Measurements from ENCODE around the gene MAZ.

The MAZ gene

GRCh38 chr16:29806641-29807425, 504 bp downstream of the MAZ start:
- Histone ChIP-seq H3K27ac (ENCODE audit: low read length) (peak overlapping the region; percentile 89), H3K4me1 (ENCODE audit: insufficient read depth, low read length) (peaks cover 24% of the 10 kb centered on the region), H3K27me3 (ENCODE audit: insufficient read depth, low read length) (no peaks in the 10 kb centered on the region), H3K9me3 (ENCODE audit: insufficient read depth, low read depth, low read length) (no peaks in the 10 kb centered on the region), H3K9ac (ENCODE audit: low read depth, low read length) (peak overlapping the region; percentile 94), H3K36me3 (ENCODE audit: insufficient read depth, low read depth, low read length) (peaks cover 58% of the 10 kb centered on the region), H3K4me3 (ENCODE audit: low read length) (peak overlapping the region; percentile 96)

- Histone ChIP-seq H3K9me3 (ENCODE audit: insufficient read depth, low read depth, low read length) (no peaks in the 10 kb centered on the region), H3K9ac (ENCODE audit: low read depth, low read length) (peak overlapping the region; percentile 94), H3K27me3 (ENCODE audit: insufficient read depth, low read length) (no peaks in the 10 kb centered on the region), H3K27ac (ENCODE audit: low read length) (peak overlapping the region; percentile 89), H3K36me3 (ENCODE audit: insufficient read depth, low read depth, low read length) (peaks cover 50% of the 10 kb centered on the region), H3K4me1 (ENCODE audit: insufficient read depth, low read length) (peaks cover 24% of the 10 kb centered on the region), H3K4me3 (ENCODE audit: low read length) (peak overlapping the region; percentile 96)
Observed at GRCh38 chr16:29807426-29808218, 1.3 kb downstream of the MAZ start.

GRCh38 chr16:29808219-29808900, 2.0 kb downstream of the MAZ start:
- peak overlapping the region; percentile 96 for H3K4me3 ChIP-seq (ENCODE audit: low read length)
- no peak overlapping the region for H3K27ac ChIP-seq (ENCODE audit: low read length)
- peak overlapping the region; percentile 94 for H3K9ac ChIP-seq (ENCODE audit: low read depth, low read length)
- H3K36me3 ChIP-seq (ENCODE audit: insufficient read depth, low read depth, low read length): peaks cover 43% of the 10 kb centered on the region
- H3K9me3 ChIP-seq (ENCODE audit: insufficient read depth, low read depth, low read length): no peaks in the 10 kb centered on the region
- H3K27me3 ChIP-seq (ENCODE audit: insufficient read depth, low read length): no peaks in the 10 kb centered on the region
- peaks cover 24% of the 10 kb centered on the region for H3K4me1 ChIP-seq (ENCODE audit: insufficient read depth, low read length)

- H3K36me3 ChIP-seq (ENCODE audit: insufficient read depth, low read depth, low read length): peaks cover 35% of the 10 kb centered on the region
- peak overlapping the region; percentile 96; the same call in 1 of the 2 replicates for H3K4me3 ChIP-seq (ENCODE audit: low read length)
- peak overlapping the region; percentile 94; the same call in 1 of the 2 replicates for H3K9ac ChIP-seq (ENCODE audit: low read depth, low read length)
- H3K4me1 ChIP-seq (ENCODE audit: insufficient read depth, low read length): peaks cover 21% of the 10 kb centered on the region
- H3K9me3 ChIP-seq (ENCODE audit: insufficient read depth, low read depth, low read length): no peaks in the 10 kb centered on the region
- no peak overlapping the region for H3K27ac ChIP-seq (ENCODE audit: low read length)
- no peaks in the 10 kb centered on the region for H3K27me3 ChIP-seq (ENCODE audit: insufficient read depth, low read length)
Observed at GRCh38 chr16:29809031-29809747, 2.9 kb downstream of the MAZ start.

- peaks cover 31% of the 10 kb centered on the region for H3K36me3 ChIP-seq (ENCODE audit: insufficient read depth, low read depth, low read length)
- H3K9ac ChIP-seq (ENCODE audit: low read depth, low read length): peak overlapping the region; percentile 68; the same call in 1 of the 2 replicates
- H3K4me1 ChIP-seq (ENCODE audit: insufficient read depth, low read length): peaks cover 17% of the 10 kb centered on the region
- peak overlapping the region; percentile 98 for H3K4me3 ChIP-seq (ENCODE audit: low read length)
- no peaks in the 10 kb centered on the region for H3K27me3 ChIP-seq (ENCODE audit: insufficient read depth, low read length)
- H3K9me3 ChIP-seq (ENCODE audit: insufficient read depth, low read depth, low read length): no peaks in the 10 kb centered on the region
- H3K27ac ChIP-seq (ENCODE audit: low read length): peak overlapping the region; percentile 12
Observed at GRCh38 chr16:29809850-29810698, 3.7 kb downstream of the MAZ start.

- peaks cover 17% of the 10 kb centered on the region for H3K4me1 ChIP-seq (ENCODE audit: insufficient read depth, low read length)
- peak overlapping the region; percentile 98 for H3K4me3 ChIP-seq (ENCODE audit: low read length)
- no peaks in the 10 kb centered on the region for H3K9me3 ChIP-seq (ENCODE audit: insufficient read depth, low read depth, low read length)
- H3K27ac ChIP-seq (ENCODE audit: low read length): peak overlapping the region; percentile 12
- no peaks in the 10 kb centered on the region for H3K27me3 ChIP-seq (ENCODE audit: insufficient read depth, low read length)
- peak overlapping the region; percentile 68; the same call in 1 of the 2 replicates for H3K9ac ChIP-seq (ENCODE audit: low read depth, low read length)
- H3K36me3 ChIP-seq (ENCODE audit: insufficient read depth, low read depth, low read length): peaks cover 31% of the 10 kb centered on the region
Observed at GRCh38 chr16:29810699-29811169, 4.4 kb downstream of the MAZ start.

GRCh38 chr16:29811170-29811895, 5.0 kb downstream of the MAZ start:
- Histone ChIP-seq H3K27me3 (ENCODE audit: insufficient read depth, low read length) (no peaks in the 10 kb centered on the region), H3K9me3 (ENCODE audit: insufficient read depth, low read depth, low read length) (no peaks in the 10 kb centered on the region), H3K4me3 (ENCODE audit: low read length) (peak overlapping the region; percentile 98), H3K36me3 (ENCODE audit: insufficient read depth, low read depth, low read length) (peaks cover 31% of the 10 kb centered on the region), H3K9ac (ENCODE audit: low read depth, low read length) (peak overlapping the region; percentile 82; the same call in 1 of the 2 replicates), H3K4me1 (ENCODE audit: insufficient read depth, low read length) (peaks cover 17% of the 10 kb centered on the region), H3K27ac (ENCODE audit: low read length) (peak overlapping the region; percentile 23)

GRCh38 chr16:29811896-29812665, 5.8 kb downstream of the MAZ start, which contains the start of gene PRRT2:
Gene PRRT2, plus strand, starts transcription at chr16:29812193. Its CDS starts 862 bp downstream, at chr16:29813055.
- Histone ChIP-seq H3K9me3 (ENCODE audit: insufficient read depth, low read depth, low read length) (no peaks in the 10 kb centered on the region), H3K27ac (ENCODE audit: low read length) (peak within 1 kb of the TSS; percentile 23), H3K4me1 (ENCODE audit: insufficient read depth, low read length) (peaks cover 17% of the 10 kb centered on the region), H3K36me3 (ENCODE audit: insufficient read depth, low read depth, low read length) (peaks cover 31% of the 10 kb centered on the region), H3K27me3 (ENCODE audit: insufficient read depth, low read length) (no peaks in the 10 kb centered on the region), H3K9ac (ENCODE audit: low read depth, low read length) (peak within 1 kb of the TSS; percentile 82; the same call in 1 of the 2 replicates), H3K4me3 (ENCODE audit: low read length) (peak within 1 kb of the TSS; percentile 98)

GRCh38 chr16:29812754-29813643, 6.7 kb downstream of the MAZ start:
- H3K36me3 ChIP-seq (ENCODE audit: insufficient read depth, low read depth, low read length): peaks cover 27% of the 10 kb centered on the region
- no peaks in the 10 kb centered on the region for H3K27me3 ChIP-seq (ENCODE audit: insufficient read depth, low read length)
- peak overlapping the region; percentile 95; the same call in 1 of the 2 replicates for H3K9ac ChIP-seq (ENCODE audit: low read depth, low read length)
- peaks cover 17% of the 10 kb centered on the region for H3K4me1 ChIP-seq (ENCODE audit: insufficient read depth, low read length)
- H3K27ac ChIP-seq (ENCODE audit: low read length): no peak overlapping the region
- H3K4me3 ChIP-seq (ENCODE audit: low read length): peak overlapping the region; percentile 98
- no peaks in the 10 kb centered on the region for H3K9me3 ChIP-seq (ENCODE audit: insufficient read depth, low read depth, low read length)

Measured in iPS-20b (cell line).